ENCODE measurements around the gene PDK2. TPM values are rescaled to one million over a fixed set of nuclear protein-coding genes. Genes with fewer than 3 reads are reported as not detected.

The PDK2 gene
- total RNA-seq, 4 donors from 2014 or later = 42.2 to 72.7 (median 50.7) TPM

- DNase-seq (ENCODE audit: low spot score) = no peak
- no peak for ATAC-seq (ENCODE audit: low FRiP score)
- TF ChIP-seq CTCF (IDR thresholded peaks at IDR 0.05) = no peak
Measured at GRCh38 chr17:50071692-50072091, 23.5 kb upstream of the PDK2 start.

- DNase-seq (ENCODE audit: low spot score) (no peak), ATAC-seq (ENCODE audit: low FRiP score) (no peak)
- no peak for TF ChIP-seq CTCF (IDR thresholded peaks at IDR 0.05)
Measured at GRCh38 chr17:50072130-50072529, 23.0 kb upstream of the PDK2 start.

GRCh38 chr17:50072925-50073324, 22.2 kb upstream of the PDK2 start:
- no peak for TF ChIP-seq CTCF (IDR thresholded peaks at IDR 0.05)
- no peak for ATAC-seq (ENCODE audit: low FRiP score)
- DNase-seq (ENCODE audit: low spot score) = no peak

GRCh38 chr17:50074227-50074626, 20.9 kb upstream of the PDK2 start:
- ATAC-seq (ENCODE audit: low FRiP score) (no peak), DNase-seq (ENCODE audit: low spot score) (no peak)
- no peak for TF ChIP-seq CTCF (IDR thresholded peaks at IDR 0.05)

- ATAC-seq (ENCODE audit: low FRiP score) = no peak
- no peak for TF ChIP-seq CTCF (IDR thresholded peaks at IDR 0.05)
- no peak for DNase-seq (ENCODE audit: low spot score)
Measured at GRCh38 chr17:50075446-50076032, 19.6 kb upstream of the PDK2 start.

GRCh38 chr17:50076221-50076590, 18.9 kb upstream of the PDK2 start:
- no peak for DNase-seq (ENCODE audit: low spot score)
- TF ChIP-seq CTCF (IDR thresholded peaks at IDR 0.05) = no peak

GRCh38 chr17:50076591-50077235, 18.4 kb upstream of the PDK2 start:
- no peak for TF ChIP-seq CTCF (IDR thresholded peaks at IDR 0.05)
- no peak for DNase-seq (ENCODE audit: low spot score)
- no peak for ATAC-seq (ENCODE audit: low FRiP score)

More at GRCh38 chr17:50076221-50076590, 18.9 kb upstream of the PDK2 start:
- ATAC-seq (ENCODE audit: low FRiP score) = no peak
